ENCODE measurements around the gene HTR3A.

HTR3A gene

GRCh38 chr11:114031967-114032320 is 57.0 kb downstream of the HTR3A start (continued):
- no peak for TF ChIP-seq ZBTB11 (tag by site-specific recombination; conservative IDR thresholded peaks at IDR 0.05; ENCODE audit: low read depth)

GRCh38 chr11:114033066-114033465 is 58.2 kb downstream of the HTR3A start:
- Histone ChIP-seq H3K9me3 (ENCODE audit: control insufficient read depth, insufficient read depth, low read depth, low read length) (no peaks in the 10 kb centered on the region), H3K4me3 (ENCODE audit: low read depth, low read length) (no peak overlapping the region), H3K36me3 (ENCODE audit: control insufficient read depth in 2 of 2, insufficient read depth in 1 of 2, low read length in 2 of 2) (no peaks in the 10 kb centered on the region), H3K27ac (ENCODE audit: extremely low read depth, low read depth, low read length) (no peak overlapping the region), H3K4me1 (ENCODE audit: control insufficient read depth, insufficient read depth, low read length) (no peaks in the 10 kb centered on the region)
- POLR2A ChIA-PET = no interaction called here
- CTCF ChIA-PET = interaction anchor here (0.6 to 5.7 kb wide), 6 partner anchors 17 to 227 kb away, joined by 3 to 86 read pairs (median 4); no protein-coding TSS in a partner anchor
- no peak for TF ChIP-seq ZNF624 (tag by site-specific recombination; IDR thresholded peaks at IDR 0.05)
- no peak for TF ChIP-seq KLF7 (tag by site-specific recombination; IDR thresholded peaks at IDR 0.05; ENCODE audit: borderline replicate concordance)
- TF ChIP-seq ZFHX2 (tag by site-specific recombination; conservative IDR thresholded peaks at IDR 0.05) = no peak
- no peak for TF ChIP-seq MYNN (tag by site-specific recombination; IDR thresholded peaks at IDR 0.05; ENCODE audit: borderline replicate concordance)
- TF ChIP-seq ZNF423 (tag by site-specific recombination; IDR thresholded peaks at IDR 0.05) = no peak
- TF ChIP-seq ZNF610 (tag by site-specific recombination; IDR thresholded peaks at IDR 0.05; ENCODE audit: borderline replicate concordance) = no peak
- TF ChIP-seq HIC1 (tag by site-specific recombination; IDR thresholded peaks at IDR 0.05) = no peak
- TF ChIP-seq GLI2 (tag by site-specific recombination; IDR thresholded peaks at IDR 0.05; ENCODE audit: borderline replicate concordance, low read depth) = no peak
- TF ChIP-seq KLF9 (tag by site-specific recombination; IDR thresholded peaks at IDR 0.05; ENCODE audit: low read depth) = no peak
- no peak for TF ChIP-seq SCRT1 (tag by site-specific recombination; IDR thresholded peaks at IDR 0.05; ENCODE audit: borderline replicate concordance)
- TF ChIP-seq ZNF692 (tag by site-specific recombination; IDR thresholded peaks at IDR 0.05) = no peak
- TF ChIP-seq ZBTB17 (tag by site-specific recombination; IDR thresholded peaks at IDR 0.05) = no peak
- TF ChIP-seq GLI4 (tag by site-specific recombination; IDR thresholded peaks at IDR 0.05) = no peak
- no peak for TF ChIP-seq ZSCAN5A (tag by site-specific recombination; IDR thresholded peaks at IDR 0.05)
- no peak for TF ChIP-seq ZBTB48 (tag by site-specific recombination; IDR thresholded peaks at IDR 0.05)
- no peak for TF ChIP-seq ZNF639 (tag by site-specific recombination; IDR thresholded peaks at IDR 0.05)
- TF ChIP-seq ZFP3 (tag by site-specific recombination; IDR thresholded peaks at IDR 0.05; ENCODE audit: low read depth) = no peak
- TF ChIP-seq ZSCAN30 (tag by site-specific recombination; IDR thresholded peaks at IDR 0.05) = no peak
- TF ChIP-seq TRIM28 (IDR thresholded peaks at IDR 0.05; ENCODE audit: borderline replicate concordance, low read length) = no peak
- no peak for TF ChIP-seq ZNF146 (tag by site-specific recombination; IDR thresholded peaks at IDR 0.05)

Measured in HEK293 (cell line).